Measurements from ENCODE around the gene TERB1.

DNA sequence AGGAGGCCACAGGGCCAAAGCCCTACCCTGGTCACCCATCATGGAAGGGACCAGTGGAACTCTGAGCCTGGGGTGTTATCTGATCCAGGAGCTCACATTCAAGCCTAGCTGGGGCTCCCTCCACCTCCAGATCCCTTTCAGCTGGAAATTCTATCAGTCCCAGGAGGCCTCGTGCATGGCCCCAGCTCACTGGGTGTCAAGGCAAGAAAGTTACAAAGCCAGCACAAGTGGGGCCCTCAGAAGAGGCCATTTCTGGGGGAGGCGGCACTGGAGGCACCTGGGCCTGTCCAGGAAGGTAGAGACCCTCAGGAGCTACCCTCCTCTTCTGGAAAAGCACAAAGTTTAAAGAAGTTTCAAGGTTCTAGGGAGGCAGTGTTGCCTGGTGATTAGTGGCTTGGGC is 47.6 kb upstream of the TERB1 start:
- no peak for TF ChIP-seq CTCF (IDR thresholded peaks at IDR 0.05)
- TF ChIP-seq POLR2A (IDR thresholded peaks at IDR 0.05): no peak

All from lower leg skin (tissue), 3 donors.